ENCODE results near the gene SLC25A12.

Gene SLC25A12

DNA sequence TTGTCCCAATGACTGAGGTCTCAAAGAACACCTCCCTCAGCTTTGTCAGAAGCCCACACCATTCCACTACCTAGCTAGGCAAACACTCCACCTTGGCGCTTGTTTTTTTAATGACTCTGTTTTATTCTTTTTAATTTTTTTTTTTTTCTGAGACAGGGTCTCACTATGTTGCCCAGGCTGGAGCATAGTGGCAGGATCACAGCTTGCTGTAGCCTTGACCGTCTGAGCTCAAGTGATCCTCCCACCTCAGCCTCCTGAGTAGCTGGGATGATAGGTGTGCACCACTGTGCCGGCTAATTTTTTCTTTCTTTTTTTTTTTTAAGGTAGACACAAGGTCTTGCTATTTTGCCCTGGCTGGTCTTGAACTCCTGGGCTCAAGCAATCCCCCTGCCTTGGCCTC is 101.9 kb downstream of the SLC25A12 start:
- DNase-seq (ENCODE audit: low spot score), result no peak
- TF ChIP-seq, protein P1, sequence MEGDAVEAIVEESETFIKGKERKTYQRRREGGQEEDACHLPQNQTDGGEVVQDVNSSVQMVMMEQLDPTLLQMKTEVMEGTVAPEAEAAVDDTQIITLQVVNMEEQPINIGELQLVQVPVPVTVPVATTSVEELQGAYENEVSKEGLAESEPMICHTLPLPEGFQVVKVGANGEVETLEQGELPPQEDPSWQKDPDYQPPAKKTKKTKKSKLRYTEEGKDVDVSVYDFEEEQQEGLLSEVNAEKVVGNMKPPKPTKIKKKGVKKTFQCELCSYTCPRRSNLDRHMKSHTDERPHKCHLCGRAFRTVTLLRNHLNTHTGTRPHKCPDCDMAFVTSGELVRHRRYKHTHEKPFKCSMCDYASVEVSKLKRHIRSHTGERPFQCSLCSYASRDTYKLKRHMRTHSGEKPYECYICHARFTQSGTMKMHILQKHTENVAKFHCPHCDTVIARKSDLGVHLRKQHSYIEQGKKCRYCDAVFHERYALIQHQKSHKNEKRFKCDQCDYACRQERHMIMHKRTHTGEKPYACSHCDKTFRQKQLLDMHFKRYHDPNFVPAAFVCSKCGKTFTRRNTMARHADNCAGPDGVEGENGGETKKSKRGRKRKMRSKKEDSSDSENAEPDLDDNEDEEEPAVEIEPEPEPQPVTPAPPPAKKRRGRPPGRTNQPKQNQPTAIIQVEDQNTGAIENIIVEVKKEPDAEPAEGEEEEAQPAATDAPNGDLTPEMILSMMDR (IDR thresholded peaks at IDR 0.05; ENCODE audit: borderline replicate concordance, control extremely low read depth, extremely low read depth, insufficient read depth, missing control alignments), result no peak
- in situ Hi-C loops (cut with MboI; ENCODE audit: low sequenced_read_pairs, unreplicated experiment), result no loop called here

DNA sequence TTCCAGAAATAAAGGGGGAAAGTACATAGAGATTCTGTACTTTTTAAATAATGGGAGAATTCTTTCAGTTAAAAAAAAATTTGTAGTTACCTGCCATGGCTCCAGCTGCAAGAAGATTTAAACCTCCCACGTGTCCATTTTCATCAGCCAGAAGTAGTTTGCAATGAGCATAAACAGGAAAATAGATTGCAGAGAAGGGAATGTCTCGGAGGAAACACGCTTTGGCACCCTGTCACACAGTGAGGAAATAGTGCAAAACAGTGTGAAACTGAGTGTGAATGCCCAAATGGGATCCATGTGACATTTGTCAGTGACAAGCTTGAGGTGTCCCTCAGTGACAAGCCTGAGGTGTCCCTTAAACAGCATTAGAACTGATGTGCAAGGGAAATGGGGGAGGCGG is 102.7 kb downstream of the SLC25A12 start:
- in situ Hi-C loops (cut with MboI; ENCODE audit: low sequenced_read_pairs, unreplicated experiment), result no loop called here
- DNase-seq (ENCODE audit: low spot score), result no peak
- TF ChIP-seq, protein P1 (IDR thresholded peaks at IDR 0.05; ENCODE audit: borderline replicate concordance, control extremely low read depth, extremely low read depth, insufficient read depth, missing control alignments), result no peak

DNA sequence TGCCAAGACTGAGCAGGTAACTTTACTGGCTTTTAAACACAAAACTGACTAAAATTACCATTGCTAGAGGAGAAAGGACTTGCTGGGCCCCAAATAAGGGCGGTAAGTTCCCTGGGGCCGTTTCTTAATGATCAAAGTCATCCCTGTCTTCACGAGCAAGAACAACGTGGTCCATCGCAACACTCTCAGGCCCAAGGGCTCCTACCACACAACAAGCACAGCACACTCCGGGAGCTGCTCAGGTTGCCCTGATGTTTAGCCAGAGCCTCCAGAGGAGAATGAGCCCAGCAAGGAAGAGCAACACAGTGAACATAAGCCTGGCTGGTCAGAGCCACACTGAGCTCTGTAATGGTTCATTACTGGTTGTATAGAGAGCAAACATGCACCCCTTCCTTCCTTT is 104.1 kb downstream of the SLC25A12 start:
- TF ChIP-seq, protein P1 (IDR thresholded peaks at IDR 0.05; ENCODE audit: borderline replicate concordance, control extremely low read depth, extremely low read depth, insufficient read depth, missing control alignments), result no peak
- in situ Hi-C loops (cut with MboI; ENCODE audit: low sequenced_read_pairs, unreplicated experiment), result no loop called here
- no peak for DNase-seq (ENCODE audit: low spot score)

DNA sequence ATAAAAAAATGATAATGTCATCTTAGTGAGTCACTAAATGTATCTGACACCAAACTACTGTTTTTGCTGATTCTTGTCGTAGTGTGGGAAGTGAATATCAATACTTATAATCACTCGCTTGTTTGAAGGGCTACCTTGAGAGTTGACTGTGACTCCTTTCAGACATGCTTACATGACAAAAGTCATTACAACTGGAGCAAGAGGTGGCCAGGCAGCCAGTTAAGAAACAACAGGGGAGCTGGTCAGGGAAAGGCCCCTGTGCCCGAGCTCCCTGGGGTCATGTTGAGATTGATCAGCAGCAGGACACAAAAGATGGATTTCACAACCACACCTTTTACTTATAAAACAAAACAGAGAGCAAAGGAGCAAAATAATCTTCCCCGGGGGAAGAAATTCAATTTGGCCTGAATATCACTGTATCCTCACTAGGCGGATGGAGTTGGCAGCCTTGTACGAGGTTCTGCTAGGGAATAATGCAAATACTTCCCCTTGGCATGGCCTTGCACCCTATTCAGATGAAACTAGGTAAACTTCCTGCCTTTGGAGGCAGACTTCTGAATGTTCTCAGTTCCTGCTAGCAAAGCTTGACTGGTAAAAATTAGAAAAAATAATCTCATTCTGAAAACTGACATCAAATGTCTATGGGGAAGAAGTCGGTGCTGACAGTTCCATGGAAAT is 105.6 kb downstream of the SLC25A12 start:
- DNase-seq (ENCODE audit: low spot score), result no peak
- TF ChIP-seq, protein P1 (IDR thresholded peaks at IDR 0.05; ENCODE audit: borderline replicate concordance, control extremely low read depth, extremely low read depth, insufficient read depth, missing control alignments), result no peak
- in situ Hi-C loops (cut with MboI; ENCODE audit: low sequenced_read_pairs, unreplicated experiment), result no loop called here

DNA sequence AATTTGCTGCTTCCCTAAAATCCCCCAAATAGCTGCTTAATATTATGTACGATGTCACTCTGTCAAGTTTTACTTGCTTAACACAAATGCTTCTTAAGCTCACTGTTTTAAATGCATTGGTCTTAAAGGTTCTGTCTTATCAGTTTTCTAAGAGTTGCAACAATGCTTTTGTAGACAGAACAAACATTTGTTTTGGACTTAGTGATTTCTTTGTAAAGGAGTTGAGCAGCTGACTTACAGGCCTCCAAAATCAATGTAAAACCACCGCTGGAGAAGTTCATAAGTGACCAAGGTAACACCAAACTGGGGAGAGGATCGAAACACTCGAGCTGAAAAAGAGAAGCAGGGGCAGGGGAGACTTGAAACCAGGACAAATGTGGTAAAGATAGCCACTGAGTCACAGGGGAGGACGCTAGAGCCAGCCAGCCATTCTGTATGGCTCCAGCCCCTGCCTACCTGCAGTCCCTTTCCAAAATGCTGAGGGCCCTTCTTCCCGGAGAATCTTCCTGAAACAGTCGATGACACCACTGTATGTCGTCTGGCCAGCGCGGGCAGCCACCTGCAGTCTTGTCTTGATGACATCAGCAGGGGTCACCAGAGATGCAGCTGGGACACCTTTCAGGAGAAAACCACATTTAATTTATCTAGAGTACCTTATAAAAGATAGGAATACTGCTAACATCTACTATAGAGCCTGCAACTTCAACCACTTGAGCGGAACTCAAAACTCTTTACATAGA is 106.5 kb downstream of the SLC25A12 start:
- in situ Hi-C loops (cut with MboI; ENCODE audit: low sequenced_read_pairs, unreplicated experiment), result no loop called here
- TF ChIP-seq, protein P1 (IDR thresholded peaks at IDR 0.05; ENCODE audit: borderline replicate concordance, control extremely low read depth, extremely low read depth, insufficient read depth, missing control alignments), result no peak
- DNase-seq (ENCODE audit: low spot score), result no peak

DNA sequence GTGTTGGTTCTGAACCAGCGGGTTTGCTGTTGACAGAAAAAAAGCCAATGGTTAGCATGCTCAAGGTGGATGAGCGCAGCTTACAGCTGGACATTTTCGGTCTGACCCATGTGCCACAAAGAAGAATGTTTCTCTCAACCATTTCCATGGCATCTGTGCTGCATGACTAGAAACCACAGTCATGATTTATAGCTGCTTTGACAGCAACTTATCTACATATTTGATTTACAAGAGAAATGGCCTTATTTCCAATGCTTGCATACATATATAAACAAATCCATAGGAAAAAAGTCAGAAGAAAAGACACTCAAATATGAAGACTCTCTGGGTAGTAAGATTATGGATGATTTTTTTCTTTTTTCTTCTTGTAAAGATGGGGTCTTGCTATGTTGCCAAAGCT is 108.6 kb downstream of the SLC25A12 start:
- in situ Hi-C loops (cut with MboI; ENCODE audit: low sequenced_read_pairs, unreplicated experiment), result no loop called here
- DNase-seq (ENCODE audit: low spot score), result no peak
- TF ChIP-seq, protein P1 (IDR thresholded peaks at IDR 0.05; ENCODE audit: borderline replicate concordance, control extremely low read depth, extremely low read depth, insufficient read depth, missing control alignments), result no peak
